Muscle layer of duodenum (tissue), 2 donors: ENCODE results near the gene MOB3B.

ENCODE experiments used
- H3K27ac ChIP-seq: one replicate; pipeline ENCODE4 v1.7.0; 2013; ENCODE audit warnings: mild to moderate bottlenecking, low read length
- H3K27me3 ChIP-seq: one replicate; pipeline ENCODE4 v1.7.0; 2013; ENCODE audit warnings: low read depth, mild to moderate bottlenecking, control low read depth, low read length
- H3K36me3 ChIP-seq, 2 donors: one replicate each; pipeline ENCODE4 v1.7.0; 2013; ENCODE audit warnings: low read length in 2 of 2, control low read depth in 1 of 2, mild to moderate bottlenecking in 1 of 2; ENCODE audit not compliant: insufficient read depth in 2 of 2, control insufficient read depth in 1 of 2
- H3K4me1 ChIP-seq, 2 donors: one replicate each; pipeline ENCODE4 v1.7.0; 2013; ENCODE audit warnings: low read length in 2 of 2, mild to moderate bottlenecking in 2 of 2, control low read depth in 1 of 2, moderate library complexity in 1 of 2; ENCODE audit not compliant: insufficient read depth in 2 of 2, control insufficient read depth in 1 of 2
- H3K4me3 ChIP-seq, 2 donors: one replicate each; pipeline ENCODE4 v1.7.0; 2013; ENCODE audit warnings: low read length in 2 of 2, low read depth in 1 of 2, mild to moderate bottlenecking in 1 of 2
- H3K9me3 ChIP-seq, 2 donors: one replicate each; pipeline ENCODE4 v1.7.0; 2013; ENCODE audit warnings: low read length in 2 of 2, control low read depth in 1 of 2, mild to moderate bottlenecking in 1 of 2; ENCODE audit not compliant: control insufficient read depth in 1 of 2
- donor health status: healthy.

MOB3B gene

GRCh38 chr9:27395484-27395921 lies 134.1 kb downstream of the MOB3B start:
- Histone ChIP-seq H3K4me3 (no peak overlapping the region), H3K27me3 (no peaks in the 10 kb centered on the region), H3K27ac (no peak overlapping the region), H3K36me3 (no peaks in the 10 kb centered on the region), H3K9me3 (no peaks in the 10 kb centered on the region), H3K4me1 (peaks cover 18 to 23% of the 10 kb centered on the region in 2 donors)

- Histone ChIP-seq H3K36me3 (no peaks in the 10 kb centered on the region), H3K27ac (no peak overlapping the region)
Measured at GRCh38 chr9:27394826-27395201, 134.8 kb downstream of the MOB3B start.

GRCh38 chr9:27394154-27394825 lies 135.3 kb downstream of the MOB3B start:
- no peaks in the 10 kb centered on the region for H3K27me3 ChIP-seq
- peak overlapping the region; percentile 45 for H3K27ac ChIP-seq
- H3K4me3 ChIP-seq, result no peak overlapping the region
- H3K4me1 ChIP-seq, result peaks cover 18 to 23% of the 10 kb centered on the region in 2 donors
- H3K9me3 ChIP-seq, result no peaks in the 10 kb centered on the region
- no peaks in the 10 kb centered on the region for H3K36me3 ChIP-seq

More at GRCh38 chr9:27394826-27395201, 134.8 kb downstream of the MOB3B start:
- Histone ChIP-seq H3K27me3 (no peaks in the 10 kb centered on the region), H3K9me3 (no peaks in the 10 kb centered on the region), H3K4me1 (peaks cover 18 to 23% of the 10 kb centered on the region in 2 donors), H3K4me3 (no peak overlapping the region)

- Histone ChIP-seq H3K36me3 (no peaks in the 10 kb centered on the region), H3K27ac (no peak overlapping the region), H3K4me3 (no peak overlapping the region), H3K27me3 (no peaks in the 10 kb centered on the region), H3K4me1 (peaks cover 21 to 23% of the 10 kb centered on the region in 2 donors), H3K9me3 (no peaks in the 10 kb centered on the region)
Measured at GRCh38 chr9:27393054-27393846, 136.4 kb downstream of the MOB3B start.

- no peaks in the 10 kb centered on the region for H3K27me3 ChIP-seq
- no peak overlapping the region for H3K4me3 ChIP-seq
- H3K4me1 ChIP-seq, result peaks cover 21 to 23% of the 10 kb centered on the region in 2 donors
- no peak overlapping the region for H3K27ac ChIP-seq
- no peaks in the 10 kb centered on the region for H3K36me3 ChIP-seq
- H3K9me3 ChIP-seq, result no peaks in the 10 kb centered on the region
Measured at GRCh38 chr9:27392451-27392850, 137.2 kb downstream of the MOB3B start.

- Histone ChIP-seq H3K27ac (no peak overlapping the region), H3K27me3 (no peaks in the 10 kb centered on the region), H3K9me3 (no peaks in the 10 kb centered on the region), H3K4me3 (no peak overlapping the region), H3K4me1 (peaks cover 21 to 32% of the 10 kb centered on the region in 2 donors), H3K36me3 (no peaks in the 10 kb centered on the region)
Measured at GRCh38 chr9:27391040-27391895, 138.3 kb downstream of the MOB3B start.

- Histone ChIP-seq H3K27me3 (no peaks in the 10 kb centered on the region), H3K4me1 (peaks cover 23% of the 10 kb centered on the region in 2 donors), H3K27ac (no peak overlapping the region), H3K36me3 (no peaks in the 10 kb centered on the region), H3K4me3 (no peak overlapping the region), H3K9me3 (no peaks in the 10 kb centered on the region)
Measured at GRCh38 chr9:27388150-27388549, 141.5 kb downstream of the MOB3B start.

GRCh38 chr9:27387722-27388121 lies 141.9 kb downstream of the MOB3B start:
- no peaks in the 10 kb centered on the region for H3K27me3 ChIP-seq
- peaks cover 18 to 22% of the 10 kb centered on the region in 2 donors for H3K4me1 ChIP-seq
- H3K4me3 ChIP-seq, result no peak overlapping the region
- no peaks in the 10 kb centered on the region for H3K36me3 ChIP-seq
- H3K27ac ChIP-seq, result no peak overlapping the region
- no peaks in the 10 kb centered on the region for H3K9me3 ChIP-seq

- no peak overlapping the region for H3K4me3 ChIP-seq
- no peak overlapping the region for H3K27ac ChIP-seq
- H3K4me1 ChIP-seq, result peaks cover 17 to 22% of the 10 kb centered on the region in 2 donors
- H3K27me3 ChIP-seq, result no peaks in the 10 kb centered on the region
- no peaks in the 10 kb centered on the region for H3K36me3 ChIP-seq
- H3K9me3 ChIP-seq, result no peaks in the 10 kb centered on the region
Measured at GRCh38 chr9:27386571-27387091, 143.0 kb downstream of the MOB3B start.

- H3K27ac ChIP-seq, result no peak overlapping the region
- H3K4me1 ChIP-seq, result peaks cover 21 to 22% of the 10 kb centered on the region in 2 donors
Measured at GRCh38 chr9:27385606-27386322, 143.8 kb downstream of the MOB3B start.

More at GRCh38 chr9:27385606-27386322, 143.8 kb downstream of the MOB3B start:
- Histone ChIP-seq H3K4me3 (no peak overlapping the region), H3K36me3 (no peaks in the 10 kb centered on the region), H3K27me3 (no peaks in the 10 kb centered on the region), H3K9me3 (no peaks in the 10 kb centered on the region)
